Endodermal cell (in vitro differentiated cells): ENCODE data around the gene TAF6. TPM values are rescaled to one million over a fixed set of nuclear protein-coding genes. Genes with fewer than 3 reads are reported as not detected.

Experiments
- DNase-seq: peaks from one replicate; pipeline ENCODE4 v3.0.0-alpha.2; 2017
- H3K27ac ChIP-seq: 2 replicates; pipeline ENCODE4 v1.5.1; 2013; ENCODE audit warnings: mild to moderate bottlenecking, low read depth, low read length, moderate library complexity
- H3K27me3 ChIP-seq: 2 replicates; pipeline ENCODE4 v1.6.1; 2013; ENCODE audit warnings: mild to moderate bottlenecking, low read length, moderate library complexity; ENCODE audit not compliant: insufficient read depth, control insufficient read depth, poor library complexity, severe bottlenecking
- H3K36me3 ChIP-seq: 2 replicates; pipeline ENCODE4 v1.7.0; 2013; ENCODE audit warnings: mild to moderate bottlenecking, low read length, moderate library complexity; ENCODE audit not compliant: control insufficient read depth, insufficient read depth
- H3K4me1 ChIP-seq: one replicate; pipeline ENCODE4 v1.7.0; 2013; ENCODE audit warnings: low read length; ENCODE audit not compliant: control insufficient read depth, insufficient read depth
- H3K4me3 ChIP-seq: 2 replicates; pipeline ENCODE4 v1.5.1; 2013; ENCODE audit warnings: mild to moderate bottlenecking, low read length, moderate library complexity
- H3K9ac ChIP-seq: 2 replicates; pipeline ENCODE4 v1.6.1; 2013; ENCODE audit warnings: mild to moderate bottlenecking, low read length, moderate library complexity; ENCODE audit not compliant: poor library complexity, severe bottlenecking; ENCODE audit errors: extremely low read depth
- H3K9me3 ChIP-seq: 2 replicates; pipeline ENCODE4 v1.6.1; 2013; ENCODE audit warnings: mild to moderate bottlenecking, low read length, moderate library complexity; ENCODE audit not compliant: control insufficient read depth
- H3K27ac Mint-ChIP-seq: 2 replicates; pipeline ENCODE4 v1.8.0; 2020; ENCODE audit warnings: mixed read lengths
- H3K27me3 Mint-ChIP-seq: 2 replicates; pipeline ENCODE4 v1.8.0; 2021; ENCODE audit warnings: mild to moderate bottlenecking, mixed read lengths; ENCODE audit not compliant: insufficient read depth
- H3K36me3 Mint-ChIP-seq: 2 replicates; pipeline ENCODE4 v1.8.0; 2020; ENCODE audit warnings: low read depth, mixed read lengths
- H3K4me1 Mint-ChIP-seq: 2 replicates; pipeline ENCODE4 v1.8.0; 2020; ENCODE audit warnings: mixed read lengths
- H3K4me3 Mint-ChIP-seq: 2 replicates; pipeline ENCODE4 v1.8.0; 2020; ENCODE audit warnings: mild to moderate bottlenecking, moderate library complexity, mixed read lengths
- H3K9me3 Mint-ChIP-seq: 2 replicates; pipeline ENCODE4 v1.8.0; 2020; ENCODE audit warnings: mild to moderate bottlenecking, mixed read lengths
- WGBS, 2 experiments: methylation state at CpG; one replicate each; pipeline versions ENCODE4 v1.1.5 to v1.1.7; 2013; ENCODE audit warnings: missing lambda C conversion rate in 2 of 2, mixed read lengths in 1 of 2; ENCODE audit not compliant: insufficient coverage in 1 of 2, insufficient read length in 1 of 2; 5-methylcytosine and 5-hydroxymethylcytosine counted together
- total RNA-seq, 2 donors: library from RNA; stranded (reverse); fragmentation: NEBNext Ultra II Directional in 1 of 2; extraction: Animal tissue kit (Norgen Biotek cat#: 25700) in 1 of 2; gene quantifications; 2 replicates in 1 of 2; 3 replicates in 1 of 2; pipeline ENCODE4 v1.2.1, GENCODE V29; 2021
- TF ChIP-seq, protein P1 (sequence below): fragments of 200-600 bp; sonication (generic); conservative IDR thresholded peaks from 2 replicates; pipeline ENCODE4 v1.5.0; 2021; ENCODE audit warnings: antibody characterized with exemption, mild to moderate bottlenecking

Gene TAF6
- total RNA-seq, 2 donors from 2014 or later: 83.1 to 113 TPM

DNA sequence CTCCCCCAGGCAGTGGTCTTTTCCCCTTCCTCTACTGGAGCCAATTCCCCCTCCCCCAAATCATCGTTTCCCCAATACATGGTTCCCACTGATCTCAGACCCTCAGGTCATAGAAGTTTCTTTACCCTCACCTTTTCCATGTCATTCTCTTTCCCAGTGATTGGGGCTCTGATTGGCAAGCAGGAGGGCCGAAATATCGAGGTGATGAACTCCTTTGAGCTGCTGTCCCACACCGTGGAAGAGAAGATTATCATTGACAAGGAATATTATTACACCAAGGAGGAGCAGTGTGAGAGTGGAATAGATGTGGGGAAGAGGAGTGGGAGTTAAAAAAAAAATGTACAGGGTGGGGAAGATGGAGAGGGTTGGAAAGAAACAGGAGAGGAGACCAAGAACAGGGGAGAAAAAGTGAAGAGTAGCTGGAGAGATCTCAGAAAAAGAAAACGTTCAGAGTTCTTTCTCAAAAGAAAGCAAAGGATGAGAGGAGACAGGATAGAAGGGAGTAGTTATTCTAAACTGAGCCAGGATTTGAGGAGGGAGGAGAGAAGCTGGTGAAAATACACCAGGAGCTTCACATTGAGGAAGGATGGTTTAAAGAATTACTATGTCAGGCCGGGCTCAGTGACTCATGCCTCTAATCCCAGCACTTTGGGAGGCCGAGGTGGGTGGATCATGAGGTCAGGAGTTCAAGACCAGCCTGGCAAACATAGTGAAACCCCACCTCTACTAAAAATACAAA is 29.5 kb downstream of the TAF6 start:
- TF ChIP-seq, protein P1, sequence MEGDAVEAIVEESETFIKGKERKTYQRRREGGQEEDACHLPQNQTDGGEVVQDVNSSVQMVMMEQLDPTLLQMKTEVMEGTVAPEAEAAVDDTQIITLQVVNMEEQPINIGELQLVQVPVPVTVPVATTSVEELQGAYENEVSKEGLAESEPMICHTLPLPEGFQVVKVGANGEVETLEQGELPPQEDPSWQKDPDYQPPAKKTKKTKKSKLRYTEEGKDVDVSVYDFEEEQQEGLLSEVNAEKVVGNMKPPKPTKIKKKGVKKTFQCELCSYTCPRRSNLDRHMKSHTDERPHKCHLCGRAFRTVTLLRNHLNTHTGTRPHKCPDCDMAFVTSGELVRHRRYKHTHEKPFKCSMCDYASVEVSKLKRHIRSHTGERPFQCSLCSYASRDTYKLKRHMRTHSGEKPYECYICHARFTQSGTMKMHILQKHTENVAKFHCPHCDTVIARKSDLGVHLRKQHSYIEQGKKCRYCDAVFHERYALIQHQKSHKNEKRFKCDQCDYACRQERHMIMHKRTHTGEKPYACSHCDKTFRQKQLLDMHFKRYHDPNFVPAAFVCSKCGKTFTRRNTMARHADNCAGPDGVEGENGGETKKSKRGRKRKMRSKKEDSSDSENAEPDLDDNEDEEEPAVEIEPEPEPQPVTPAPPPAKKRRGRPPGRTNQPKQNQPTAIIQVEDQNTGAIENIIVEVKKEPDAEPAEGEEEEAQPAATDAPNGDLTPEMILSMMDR: no peak
- Histone ChIP-seq H3K9me3 (no peaks in the 10 kb centered on the region), H3K4me1 (no peaks in the 10 kb centered on the region), H3K27me3 (no peaks in the 10 kb centered on the region), H3K9ac (peak overlapping the region; percentile 68), H3K27ac (peak overlapping the region; percentile 62), H3K36me3 (peaks cover 44% of the 10 kb centered on the region), H3K4me3 (peak overlapping the region; percentile 92)
- Mint-ChIP-seq H3K27ac (peak overlapping the region; percentile 90), H3K4me1 (peaks cover 7% of the 10 kb centered on the region), H3K36me3 (peaks cover 43% of the 10 kb centered on the region), H3K9me3 (no peaks in the 10 kb centered on the region), H3K4me3 (peak overlapping the region; percentile 91), H3K27me3 (no peaks in the 10 kb centered on the region)
- 41 to 52% methylated on average over 4 to 7 of the region's 7 CpGs for WGBS, 2 experiments
- no peak for DNase-seq

DNA sequence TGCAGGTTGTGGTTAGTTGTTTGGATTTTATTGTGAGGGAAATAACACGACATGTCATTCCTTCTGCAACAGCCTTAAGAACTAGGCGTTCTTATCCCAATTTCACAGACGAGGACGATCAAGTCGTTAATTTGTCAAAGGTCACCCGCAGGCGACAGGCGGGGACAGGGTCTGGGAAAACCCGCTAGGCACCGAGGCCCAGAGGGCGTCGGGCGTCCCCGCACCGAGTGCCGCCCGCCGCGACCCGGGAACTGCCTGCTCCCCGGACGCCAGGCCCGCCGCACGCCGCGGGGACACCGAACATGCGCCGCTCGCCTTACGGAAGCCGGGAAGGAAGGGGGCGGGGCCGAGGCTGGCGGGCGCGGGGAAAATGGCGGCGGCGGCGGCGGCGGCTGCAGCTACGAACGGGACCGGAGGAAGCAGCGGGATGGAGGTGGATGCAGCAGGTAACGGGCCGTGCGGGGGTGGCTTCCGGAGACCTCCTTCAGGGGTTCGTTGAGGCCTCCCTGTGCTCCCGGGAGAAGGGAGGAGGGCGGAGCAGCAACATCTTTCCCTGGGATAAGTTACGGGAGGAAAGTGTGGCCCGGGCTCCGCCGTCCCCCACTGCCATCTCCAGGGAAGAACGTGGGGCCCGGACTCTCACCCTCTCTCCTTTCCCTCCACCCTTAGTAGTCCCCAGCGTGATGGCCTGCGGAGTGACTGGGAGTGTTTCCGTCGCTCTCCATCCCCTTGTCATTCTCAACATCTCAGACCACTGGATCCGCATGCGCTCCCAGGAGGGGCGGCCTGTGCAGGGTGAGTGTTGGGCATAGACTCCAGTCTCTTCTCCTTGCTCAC is 30.3 kb downstream of the TAF6 start, which contains the start of gene COPS6:
Gene COPS6, plus strand, starts transcription at position 349 of the 837 bp plus-strand sequence. Its CDS starts 22 bp downstream, at position 371.
- Histone ChIP-seq H3K9me3 (no peaks in the 10 kb centered on the region), H3K36me3 (peaks cover 36% of the 10 kb centered on the region), H3K27ac (peak within 1 kb of the TSS; percentile 62), H3K27me3 (no peaks in the 10 kb centered on the region), H3K4me1 (no peaks in the 10 kb centered on the region), H3K4me3 (peak within 1 kb of the TSS; percentile 92), H3K9ac (peak within 1 kb of the TSS; percentile 68)
- Mint-ChIP-seq H3K4me3 (peak within 1 kb of the TSS; percentile 91), H3K27me3 (no peaks in the 10 kb centered on the region), H3K4me1 (peaks cover 7% of the 10 kb centered on the region), H3K36me3 (peaks cover 35% of the 10 kb centered on the region), H3K27ac (peak within 1 kb of the TSS; percentile 94), H3K9me3 (no peaks in the 10 kb centered on the region)
- TF ChIP-seq, protein P1: no peak
- WGBS, 2 experiments: 2 to 14% methylated on average over 7 to 68 of the region's 68 CpGs
- DNase-seq: peak; percentile 92

DNA sequence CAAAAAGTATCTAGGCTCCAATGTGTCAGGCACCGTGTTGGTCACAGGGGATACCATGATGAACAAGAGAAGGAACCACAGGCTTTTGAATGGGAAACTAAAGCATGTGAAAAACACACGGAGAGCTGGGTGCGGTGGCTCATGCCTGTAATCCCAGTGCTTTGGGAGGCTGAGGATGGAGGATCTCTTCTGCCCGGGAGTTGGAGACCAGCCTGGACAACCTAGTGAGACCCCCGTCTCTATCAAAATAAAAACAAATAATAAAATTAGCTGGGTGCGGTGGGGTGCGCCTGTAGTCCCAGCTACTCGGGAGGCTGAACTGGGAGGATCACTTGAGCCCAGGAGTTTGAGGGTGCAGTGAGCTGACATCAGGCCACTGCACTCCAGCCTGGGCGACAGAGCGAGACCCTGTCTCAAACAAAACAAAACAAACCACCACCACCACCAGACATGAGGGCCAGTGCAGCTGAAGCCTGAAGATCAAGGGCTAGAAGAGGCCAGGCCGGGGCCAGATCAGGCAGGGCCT is 31.0 kb downstream of the TAF6 start:
- Histone ChIP-seq H3K36me3 (peaks cover 30% of the 10 kb centered on the region), H3K4me1 (no peaks in the 10 kb centered on the region), H3K27me3 (no peaks in the 10 kb centered on the region), H3K4me3 (peak overlapping the region; percentile 92), H3K9ac (peak overlapping the region; percentile 68), H3K27ac (peak overlapping the region; percentile 62), H3K9me3 (no peaks in the 10 kb centered on the region)
- H3K27me3 Mint-ChIP-seq: no peaks in the 10 kb centered on the region
- WGBS, 2 experiments: 88 to 94% methylated on average over 8 to 11 of the region's 11 CpGs
- H3K4me3 Mint-ChIP-seq: peak overlapping the region; percentile 91
- H3K9me3 Mint-ChIP-seq: no peaks in the 10 kb centered on the region
- DNase-seq: no peak
- peaks cover 28% of the 10 kb centered on the region for H3K36me3 Mint-ChIP-seq
- H3K27ac Mint-ChIP-seq: peak overlapping the region; percentile 94
- TF ChIP-seq, protein P1: no peak
- H3K4me1 Mint-ChIP-seq: peaks cover 7% of the 10 kb centered on the region
